Activated B cell treated with CpG ODN at 0.5 μM for 24 hours (primary cell): Measurements from ENCODE around the gene CCDC61. TPM values are rescaled to one million over a fixed set of nuclear protein-coding genes. Genes with fewer than 3 reads are reported as not detected.

Experiments used
- ATAC-seq: fragments of 200-7000 bp; cut with Tn5 transposase; one replicate; pipeline ENCODE4 v1.10.0; 2021; ENCODE audit warnings: low read depth, mild to moderate bottlenecking, moderate library complexity
- CTCF ChIA-PET: fragments of 350-600 bp; sonication (Branson Sonifier 250); formaldehyde crosslinking; loops from one replicate; lab custom pipeline; 2021; ENCODE audit warnings: antibody characterized with exemption; lab: Charles Lee
- POLR2A ChIA-PET: fragments of 350-600 bp; sonication (Branson Sonifier 250); formaldehyde crosslinking; loops from one replicate; lab custom pipeline; 2021; ENCODE audit warnings: antibody characterized with exemption; lab: Charles Lee
- DNase-seq: peaks from one replicate; pipeline ENCODE4 v3.0.0; 2022
- H3K27ac Mint-ChIP-seq: one replicate; pipeline ENCODE4 v1.8.0; 2020; ENCODE audit warnings: mixed read lengths
- H3K27me3 Mint-ChIP-seq: one replicate; pipeline ENCODE4 v1.8.0; 2021; ENCODE audit warnings: mixed read lengths
- H3K36me3 Mint-ChIP-seq: one replicate; pipeline ENCODE4 v1.8.0; 2021; ENCODE audit warnings: low read depth, mixed read lengths
- H3K4me1 Mint-ChIP-seq: one replicate; pipeline ENCODE4 v1.8.0; 2021; ENCODE audit warnings: mixed read lengths
- H3K4me3 Mint-ChIP-seq: one replicate; pipeline ENCODE4 v1.8.0; 2020; ENCODE audit warnings: mild to moderate bottlenecking, mixed read lengths
- H3K9me3 Mint-ChIP-seq: one replicate; pipeline ENCODE4 v1.8.0; 2020; ENCODE audit warnings: mixed read lengths
- CTCF ChIP-seq: fragments of 200-600 bp; IDR thresholded peaks from one replicate; pipeline ENCODE4 v1.8.0; 2022; ENCODE audit warnings: antibody characterized with exemption, mild to moderate bottlenecking
- intact Hi-C: fragments of 100-400 bp; cut with micrococcal nuclease; formaldehyde crosslinking; loops from one replicate; pipeline ENCODE4 v1.15.1; 2024
- total RNA-seq: library from RNA; stranded (reverse); gene quantifications from 2 replicates; pipeline ENCODE4 v1.2.3, GENCODE V29; 2022

Gene CCDC61
- total RNA-seq, 1 donor from 2014 or later, result 24.9 TPM

GRCh38 chr19:46023311-46023779, 28.1 kb downstream of the CCDC61 start:
- ATAC-seq, result no peak
- Mint-ChIP-seq H3K27me3 (peaks cover 20% of the 10 kb centered on the region), H3K4me1 (no peaks in the 10 kb centered on the region), H3K27ac (no peak overlapping the region), H3K4me3 (no peak overlapping the region), H3K9me3 (no peaks in the 10 kb centered on the region), H3K36me3 (no peaks in the 10 kb centered on the region)
- POLR2A ChIA-PET, result no interaction called here
- CTCF ChIA-PET, result no interaction called here
- intact Hi-C loops, result no loop called here
- DNase-seq, result no peak
- no peak for TF ChIP-seq CTCF

- intact Hi-C loops, result no loop called here
- ATAC-seq (no peak), DNase-seq (no peak)
- no peak overlapping the region for H3K27ac Mint-ChIP-seq
- TF ChIP-seq CTCF, result no peak
- H3K27me3 Mint-ChIP-seq, result peaks cover 24% of the 10 kb centered on the region
- H3K36me3 Mint-ChIP-seq, result no peaks in the 10 kb centered on the region
- H3K4me3 Mint-ChIP-seq, result no peak overlapping the region
- POLR2A ChIA-PET, result no interaction called here
- CTCF ChIA-PET, result interaction anchor here (1.2 to 4.1 kb wide), 3 partner anchors 9 to 239 kb away, joined by 3 to 71 read pairs (median 4); no protein-coding TSS in a partner anchor
- no peaks in the 10 kb centered on the region for H3K9me3 Mint-ChIP-seq
- H3K4me1 Mint-ChIP-seq, result peaks cover 3% of the 10 kb centered on the region
Observed at GRCh38 chr19:46025835-46026234, 30.6 kb downstream of the CCDC61 start.

- TF ChIP-seq CTCF, result no peak
- Mint-ChIP-seq H3K27ac (no peak overlapping the region), H3K4me3 (no peak overlapping the region), H3K36me3 (no peaks in the 10 kb centered on the region), H3K4me1 (peaks cover 3% of the 10 kb centered on the region), H3K9me3 (no peaks in the 10 kb centered on the region), H3K27me3 (peaks cover 17% of the 10 kb centered on the region)
- no peak for ATAC-seq
- CTCF ChIA-PET, result no interaction called here
- POLR2A ChIA-PET, result no interaction called here
- intact Hi-C loops, result no loop called here
- DNase-seq, result no peak
Observed at GRCh38 chr19:46030812-46031550, 35.7 kb downstream of the CCDC61 start.

- no peak for ATAC-seq
- CTCF ChIA-PET, result no interaction called here
- H3K36me3 Mint-ChIP-seq, result no peaks in the 10 kb centered on the region
- peaks cover 3% of the 10 kb centered on the region for H3K4me1 Mint-ChIP-seq
- DNase-seq, result no peak
- H3K27ac Mint-ChIP-seq, result no peak overlapping the region
- H3K4me3 Mint-ChIP-seq, result no peak overlapping the region
- peaks cover 11% of the 10 kb centered on the region for H3K27me3 Mint-ChIP-seq
- no peaks in the 10 kb centered on the region for H3K9me3 Mint-ChIP-seq
- POLR2A ChIA-PET, result no interaction called here
- intact Hi-C loops, result no loop called here
- no peak for TF ChIP-seq CTCF
Observed at GRCh38 chr19:46031781-46032596, 36.7 kb downstream of the CCDC61 start.

- intact Hi-C loops, result no loop called here
- H3K9me3 Mint-ChIP-seq, result no peaks in the 10 kb centered on the region
- H3K36me3 Mint-ChIP-seq, result no peaks in the 10 kb centered on the region
- no peak for TF ChIP-seq CTCF
- no peak for ATAC-seq
- CTCF ChIA-PET, result no interaction called here
- DNase-seq, result no peak
- peaks cover 3% of the 10 kb centered on the region for H3K4me1 Mint-ChIP-seq
- H3K4me3 Mint-ChIP-seq, result no peak overlapping the region
- POLR2A ChIA-PET, result no interaction called here
- peaks cover 11% of the 10 kb centered on the region for H3K27me3 Mint-ChIP-seq
- no peak overlapping the region for H3K27ac Mint-ChIP-seq
Observed at GRCh38 chr19:46032597-46033025, 37.3 kb downstream of the CCDC61 start.
